ENCODE data around the gene VSNL1. TPM values are rescaled to one million over a fixed set of nuclear protein-coding genes. Genes with fewer than 3 reads are reported as not detected.

Gene VSNL1
- total RNA-seq, 4 donors from 2014 or later = 0.65 TPM; not detected in 3

- TF ChIP-seq CTCF (IDR thresholded peaks at IDR 0.05) = no peak
- ATAC-seq (ENCODE audit: low FRiP score) (no peak), DNase-seq (ENCODE audit: low spot score) (no peak)
Measured at GRCh38 chr2:17579605-17580318, 39.3 kb downstream of the VSNL1 start.

GRCh38 chr2:17580319-17580715, 39.8 kb downstream of the VSNL1 start:
- no peak for DNase-seq (ENCODE audit: low spot score)
- TF ChIP-seq CTCF (IDR thresholded peaks at IDR 0.05) = no peak
- no peak for ATAC-seq (ENCODE audit: low FRiP score)

- ATAC-seq (ENCODE audit: low FRiP score) (no peak), DNase-seq (ENCODE audit: low spot score) (no peak)
- no peak for TF ChIP-seq CTCF (IDR thresholded peaks at IDR 0.05)
Measured at GRCh38 chr2:17581831-17582230, 41.3 kb downstream of the VSNL1 start.

GRCh38 chr2:17583166-17583565, 42.7 kb downstream of the VSNL1 start:
- ATAC-seq (ENCODE audit: low FRiP score) (no peak), DNase-seq (ENCODE audit: low spot score) (no peak)
- TF ChIP-seq CTCF (IDR thresholded peaks at IDR 0.05) = no peak

- no peak for ATAC-seq (ENCODE audit: low FRiP score)
- TF ChIP-seq CTCF (IDR thresholded peaks at IDR 0.05) = no peak
- DNase-seq (ENCODE audit: low spot score) = no peak
Measured at GRCh38 chr2:17583646-17584045, 43.1 kb downstream of the VSNL1 start.

DNA sequence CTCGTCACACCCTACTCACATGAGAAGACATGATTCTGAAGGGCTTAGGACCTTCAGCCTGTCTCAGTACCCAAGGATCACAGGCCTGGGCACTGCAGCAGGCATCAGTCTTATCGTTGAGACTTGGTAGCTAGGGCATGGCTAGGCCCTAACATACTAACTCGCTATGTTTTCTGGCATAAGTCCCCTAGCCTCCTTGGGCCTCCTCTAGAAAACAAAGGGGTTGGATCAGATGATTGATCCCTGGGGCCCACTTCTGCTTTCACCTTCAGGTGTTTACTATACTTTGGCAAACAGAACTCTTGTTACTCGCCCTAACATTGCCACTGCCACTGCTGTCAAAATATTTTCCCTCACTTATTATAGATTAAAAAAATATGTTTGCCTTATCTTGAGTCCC, 44.2 kb downstream of the VSNL1 start:
- ATAC-seq (ENCODE audit: low FRiP score) = no peak
- no peak for DNase-seq (ENCODE audit: low spot score)
- TF ChIP-seq CTCF (IDR thresholded peaks at IDR 0.05) = no peak

DNA sequence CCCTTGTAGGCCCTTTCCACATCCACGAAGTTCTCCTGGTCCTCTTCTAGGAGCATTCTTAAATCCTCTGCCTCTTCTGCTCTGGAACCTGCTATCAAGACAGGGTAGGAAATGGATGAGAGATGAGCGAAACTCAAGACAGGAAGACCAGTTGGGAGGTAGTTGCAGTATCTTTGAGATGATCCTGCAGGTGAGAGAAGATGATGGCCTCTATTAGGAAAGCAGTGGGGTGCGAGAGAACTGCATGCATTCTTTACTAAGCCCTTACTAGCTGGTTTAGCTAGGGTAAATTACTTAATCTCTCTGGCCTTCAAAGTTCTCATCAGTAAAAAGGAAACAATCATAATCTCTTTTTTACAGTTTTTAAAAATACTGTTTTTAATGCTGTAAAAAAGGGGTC, 47.0 kb downstream of the VSNL1 start:
- DNase-seq (ENCODE audit: low spot score) (no peak), ATAC-seq (ENCODE audit: low FRiP score) (no peak)
- no peak for TF ChIP-seq CTCF (IDR thresholded peaks at IDR 0.05)
